HG03066 (cell line): ENCODE measurements around the gene MID1.

Source experiments
- ATAC-seq: cut with Tn5 transposase; IDR thresholded peaks from one replicate; pipeline ENCODE4 v1.9.1; 2021; ENCODE audit warnings: low read depth; ENCODE audit not compliant: unreplicated experiment

MID1 gene

GRCh38 chrX:10501611-10502010, 118.8 kb downstream of the MID1 start:
- ATAC-seq = no peak

- no peak for ATAC-seq
Measured at GRCh38 chrX:10496345-10496965, 123.9 kb downstream of the MID1 start.

GRCh38 chrX:10495677-10496076, 124.7 kb downstream of the MID1 start:
- ATAC-seq = no peak

GRCh38 chrX:10492250-10492649, 128.1 kb downstream of the MID1 start:
- no peak for ATAC-seq

GRCh38 chrX:10486373-10486772, 134.0 kb downstream of the MID1 start:
- no peak for ATAC-seq

GRCh38 chrX:10485326-10485725, 135.1 kb downstream of the MID1 start:
- ATAC-seq = no peak

- no peak for ATAC-seq
Measured at GRCh38 chrX:10484683-10485247, 135.6 kb downstream of the MID1 start.

GRCh38 chrX:10483191-10483831, 137.1 kb downstream of the MID1 start:
- no peak for ATAC-seq

- ATAC-seq = no peak
Measured at GRCh38 chrX:10482708-10483107, 137.7 kb downstream of the MID1 start.

- ATAC-seq = no peak
Measured at GRCh38 chrX:10482261-10482660, 138.1 kb downstream of the MID1 start.

- ATAC-seq = no peak
Measured at GRCh38 chrX:10480861-10481260, 139.5 kb downstream of the MID1 start.

- ATAC-seq = no peak
Measured at GRCh38 chrX:10479508-10479907, 140.9 kb downstream of the MID1 start.

- no peak for ATAC-seq
Measured at GRCh38 chrX:10477525-10477924, 142.9 kb downstream of the MID1 start.

- no peak for ATAC-seq
Measured at GRCh38 chrX:10474913-10475568, 145.3 kb downstream of the MID1 start.

GRCh38 chrX:10474510-10474909, 145.9 kb downstream of the MID1 start:
- ATAC-seq = no peak

- no peak for ATAC-seq
Measured at GRCh38 chrX:10471418-10471817, 149.0 kb downstream of the MID1 start.

GRCh38 chrX:10470009-10470408, 150.4 kb downstream of the MID1 start:
- no peak for ATAC-seq

- no peak for ATAC-seq
Measured at GRCh38 chrX:10467793-10468192, 152.6 kb downstream of the MID1 start.

- no peak for ATAC-seq
Measured at GRCh38 chrX:10465254-10465653, 155.1 kb downstream of the MID1 start.

- no peak for ATAC-seq
Measured at GRCh38 chrX:10457092-10457491, 163.3 kb downstream of the MID1 start.

- no peak for ATAC-seq
Measured at GRCh38 chrX:10453945-10454344, 166.4 kb downstream of the MID1 start.

- ATAC-seq = no peak
Measured at GRCh38 chrX:10450959-10451355, 169.4 kb downstream of the MID1 start.
